ENCODE data around the gene FLCN.
"Not testable (repeated sequence)": the region's sequence is repeated elsewhere in the genome, so short reads cannot be mapped to it uniquely, and the experiment has no call there.

FLCN gene

DNA sequence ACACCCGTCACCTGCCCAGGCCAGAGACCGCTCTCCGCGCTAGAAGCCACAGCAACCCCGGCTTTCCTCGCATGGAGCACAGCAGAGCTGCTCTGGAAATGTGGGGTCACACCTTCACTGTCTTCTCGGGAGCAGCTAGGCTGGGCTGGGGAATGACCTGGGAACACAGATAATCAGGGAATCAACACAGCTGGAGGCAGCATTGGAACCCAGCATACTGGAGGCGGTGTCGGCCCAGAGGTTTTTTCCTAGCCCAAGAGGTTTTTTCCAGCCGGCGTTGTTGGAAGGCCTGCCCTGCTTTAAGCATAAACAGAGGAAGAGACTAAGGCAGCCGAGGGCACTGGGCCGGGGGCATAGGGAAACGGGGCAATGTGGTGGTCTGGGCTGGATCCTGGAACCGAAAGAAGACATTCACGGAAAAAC, 30.0 kb downstream of the FLCN start:
- no peak for DNase-seq

GRCh38 chr17:17206124-17206912, 30.6 kb downstream of the FLCN start, which contains the start of gene PLD6:
Gene PLD6 (minus strand): TSS chr17:17206333. CDS start chr17:17206286, 47 bp downstream.
- DNase-seq, result peak; percentile 86 to 92 (median 88)

DNA sequence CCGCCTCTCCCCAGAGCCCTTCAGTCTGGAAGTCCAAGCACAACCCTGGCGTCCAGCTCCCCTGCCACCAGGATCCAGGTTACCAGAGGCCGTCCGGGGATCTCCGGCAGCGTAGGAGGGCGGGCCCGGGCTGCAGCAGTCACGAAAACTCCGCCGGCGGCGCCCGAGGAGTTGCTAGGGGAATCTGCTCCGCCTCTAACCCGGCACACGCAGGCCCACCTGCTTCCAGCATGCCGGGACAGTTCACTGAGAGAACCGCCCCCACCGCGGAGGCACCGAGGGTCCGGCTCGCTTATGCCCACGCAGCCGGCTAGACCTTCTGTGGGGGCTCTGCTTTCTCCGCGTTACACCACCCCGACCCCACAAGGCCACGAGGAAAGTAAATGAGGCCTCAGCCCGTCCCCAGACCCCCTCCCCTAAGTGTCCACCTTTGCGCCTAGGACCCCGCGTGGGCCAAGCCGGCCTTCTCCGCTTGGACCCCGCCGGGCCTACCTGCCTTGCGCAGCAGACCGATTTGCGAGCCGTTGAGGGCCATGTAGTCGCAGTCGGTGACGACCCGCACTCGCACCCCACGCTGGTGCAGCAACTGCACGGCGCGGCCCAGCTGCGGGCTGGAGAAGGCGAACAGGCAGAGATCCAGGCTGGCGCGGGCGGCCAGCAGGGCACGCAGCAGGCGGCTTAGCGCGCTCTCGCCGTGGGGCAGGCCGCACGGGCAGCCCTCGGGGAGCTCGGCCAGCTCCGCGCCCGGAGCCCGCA, 31.4 kb downstream of the FLCN start:
- DNase-seq, result peak; percentile 51 to 71 (median 58)

DNA sequence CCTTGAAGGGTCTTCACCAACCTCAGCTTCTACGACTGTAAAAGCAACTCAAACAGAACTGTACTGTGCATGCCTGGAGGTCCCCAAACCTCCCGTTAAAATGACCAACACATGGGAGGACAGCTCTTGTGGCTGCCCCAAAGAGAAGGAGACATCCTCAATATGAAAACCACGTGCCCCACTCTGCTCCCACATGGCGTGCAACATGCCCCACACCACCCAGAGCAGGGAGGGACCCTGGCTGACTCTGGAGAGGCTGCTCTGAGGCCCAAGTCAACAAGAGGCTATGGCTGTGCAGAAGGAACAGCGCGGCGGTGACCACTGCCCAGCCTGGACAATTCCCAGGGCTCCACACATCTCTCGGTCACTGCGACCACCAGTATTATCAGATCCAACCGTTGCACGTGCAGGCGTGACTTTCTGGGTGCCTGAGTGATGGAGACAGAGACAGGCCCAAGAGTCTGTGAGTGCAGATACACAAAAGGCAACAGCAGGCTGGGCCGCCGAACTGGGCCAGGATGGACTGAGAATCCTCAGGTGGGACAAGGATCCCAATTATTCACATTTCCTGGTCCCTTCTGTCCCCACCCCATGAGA, 32.2 kb downstream of the FLCN start:
- no peak for DNase-seq

- DNase-seq, result peak in 3 of 4 experiments; percentile 2 to 17 (median 5)
Observed at GRCh38 chr17:17204041-17204591, 32.9 kb downstream of the FLCN start.

DNA sequence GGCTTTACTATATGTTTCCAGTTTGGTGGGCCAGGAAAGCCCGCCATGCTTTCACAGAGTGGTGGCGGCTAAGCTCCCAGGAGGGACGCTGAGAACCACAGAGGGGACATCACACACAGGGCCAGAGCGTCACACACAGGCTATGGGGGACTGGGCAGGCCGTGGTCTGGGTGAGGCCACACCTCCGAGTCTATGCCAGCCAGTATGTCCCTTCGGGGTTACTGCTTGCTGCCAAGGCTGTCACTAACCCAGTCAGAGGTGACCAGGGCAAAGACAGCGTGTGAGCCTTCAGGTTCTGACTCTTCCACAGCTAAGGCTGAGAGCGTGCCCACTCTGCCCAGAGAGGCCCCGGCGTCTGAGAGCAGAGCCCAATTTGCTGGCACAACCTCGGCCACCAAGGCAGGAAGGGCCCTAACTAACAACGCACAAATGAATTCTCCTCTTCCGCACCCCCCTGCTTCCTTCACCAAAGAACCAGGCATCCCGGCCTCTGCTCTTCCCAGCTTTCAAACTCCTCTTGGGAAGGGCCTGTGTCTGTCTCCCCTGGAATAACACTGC, 33.7 kb downstream of the FLCN start:
- DNase-seq, result no peak

DNA sequence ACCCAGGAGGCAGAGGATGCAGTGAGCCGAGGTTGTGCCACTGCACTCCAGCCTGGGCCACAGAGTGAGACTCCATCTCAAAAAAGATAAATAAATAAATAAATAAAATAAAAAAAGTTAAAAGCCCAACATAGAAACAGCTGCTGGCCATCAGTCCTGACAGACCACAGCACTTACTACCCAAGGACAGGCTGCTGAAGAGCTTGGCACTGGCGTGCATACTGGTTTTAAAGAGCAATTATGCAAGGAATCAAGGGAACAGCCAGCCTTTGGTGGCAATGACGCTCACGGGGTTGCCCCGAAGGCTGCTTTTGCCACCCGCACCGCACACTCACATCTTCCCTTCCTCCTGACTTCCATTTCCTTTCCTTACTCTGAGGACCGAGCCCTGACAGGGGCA, 35.1 kb downstream of the FLCN start:
- no peak for DNase-seq

DNA sequence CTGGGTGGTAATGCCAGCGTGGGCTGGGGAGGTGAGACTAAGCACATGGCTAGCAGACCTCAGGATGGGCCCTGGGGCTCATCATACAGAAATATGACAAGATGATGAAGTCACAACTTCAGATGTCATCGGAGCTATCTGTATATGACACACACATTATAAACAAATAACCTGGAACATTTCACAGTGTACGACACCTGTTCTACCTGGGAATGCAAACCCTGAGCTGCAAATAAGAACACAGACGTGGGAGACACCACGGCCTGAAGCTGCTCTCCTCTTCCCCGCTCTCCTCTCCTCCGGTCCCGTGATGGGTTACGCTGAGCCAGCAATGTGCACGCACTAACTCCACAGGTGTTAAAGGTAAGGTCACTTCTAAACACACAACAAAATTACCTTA, 35.7 kb downstream of the FLCN start:
- DNase-seq, result no peak

- no peak for DNase-seq
Observed at GRCh38 chr17:17200831-17201230, 36.1 kb downstream of the FLCN start.

DNA sequence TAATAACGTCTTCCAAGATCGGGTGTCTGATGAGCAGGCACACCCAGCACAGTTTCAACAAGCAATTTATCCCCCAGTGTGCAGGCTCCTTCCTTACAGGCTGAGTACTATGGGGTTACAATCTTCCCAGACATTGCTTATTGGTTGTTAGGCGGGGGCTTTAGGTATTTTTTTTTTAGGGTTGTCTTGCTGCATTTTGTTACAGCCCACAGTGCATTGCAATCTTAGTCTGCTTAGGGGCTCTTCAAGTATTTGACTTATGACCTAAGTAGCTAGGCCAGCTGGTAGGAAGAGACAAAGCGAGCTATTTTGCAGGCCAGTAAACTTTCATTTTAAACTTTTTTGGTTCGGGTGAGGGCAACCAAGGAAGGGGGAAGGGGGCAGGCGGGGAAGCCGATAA, 36.7 kb downstream of the FLCN start:
- DNase-seq, result no peak

- no peak for DNase-seq
Observed at GRCh38 chr17:17198281-17198680, 38.7 kb downstream of the FLCN start.

DNA sequence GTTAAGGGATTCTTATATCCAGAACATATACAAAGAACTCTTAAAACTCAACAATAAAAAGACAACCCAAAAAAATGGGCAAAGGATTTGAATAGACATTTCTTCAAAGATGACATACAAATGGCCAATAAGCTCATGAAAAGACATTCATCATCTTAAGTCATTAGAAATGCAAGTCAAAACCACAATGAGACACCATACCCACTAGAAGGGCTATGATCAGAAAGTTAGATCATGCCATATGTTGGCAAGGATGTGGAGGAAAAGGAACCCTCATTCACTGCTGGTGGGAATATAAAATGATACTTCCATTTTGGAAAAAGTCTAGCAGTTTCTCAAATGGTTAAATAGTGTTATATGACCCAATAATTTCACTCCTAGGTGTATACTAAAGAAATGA, 40.2 kb downstream of the FLCN start:
- DNase-seq, result no peak

DNA sequence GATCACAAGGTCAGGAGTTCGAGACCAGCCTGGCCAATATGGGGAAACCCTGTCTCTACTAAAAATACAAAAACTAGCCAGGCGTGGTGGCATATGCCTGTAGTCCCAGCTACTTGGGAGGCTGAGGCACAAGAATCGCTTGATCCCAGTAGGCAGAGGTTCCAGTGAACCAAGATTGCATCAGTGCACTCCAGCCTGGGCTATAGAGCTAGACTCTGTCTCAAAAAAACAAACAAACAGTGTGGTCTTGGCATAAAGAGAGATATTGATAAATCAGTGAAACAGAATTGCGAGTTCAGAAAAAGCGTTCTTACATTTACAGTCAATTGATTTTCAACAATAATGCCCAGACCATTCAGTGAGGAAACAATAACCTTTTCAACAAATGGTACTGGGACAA, 41.5 kb downstream of the FLCN start:
- not testable (repeated sequence) for DNase-seq

DNA sequence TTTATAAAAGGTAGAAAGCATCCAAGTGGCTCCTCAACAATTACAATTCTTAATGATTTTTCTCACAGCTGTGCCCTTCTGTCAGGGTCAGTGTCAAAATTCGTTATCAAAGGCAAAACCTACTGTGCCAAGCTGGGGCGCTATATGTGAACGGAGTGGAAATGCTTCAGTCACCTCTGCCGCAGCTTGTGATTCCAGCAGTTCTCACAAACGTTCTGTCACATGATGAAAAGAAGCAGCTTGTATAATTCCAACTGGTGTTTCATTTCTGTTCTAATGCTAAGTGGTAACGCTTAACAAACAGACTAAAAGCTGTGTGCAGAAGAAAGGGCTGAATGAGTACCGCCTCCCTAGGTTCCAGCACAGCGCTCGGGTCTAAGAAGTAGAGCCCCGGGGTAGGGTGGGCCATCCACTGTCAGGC, 45.0 kb downstream of the FLCN start:
- no peak for DNase-seq

DNA sequence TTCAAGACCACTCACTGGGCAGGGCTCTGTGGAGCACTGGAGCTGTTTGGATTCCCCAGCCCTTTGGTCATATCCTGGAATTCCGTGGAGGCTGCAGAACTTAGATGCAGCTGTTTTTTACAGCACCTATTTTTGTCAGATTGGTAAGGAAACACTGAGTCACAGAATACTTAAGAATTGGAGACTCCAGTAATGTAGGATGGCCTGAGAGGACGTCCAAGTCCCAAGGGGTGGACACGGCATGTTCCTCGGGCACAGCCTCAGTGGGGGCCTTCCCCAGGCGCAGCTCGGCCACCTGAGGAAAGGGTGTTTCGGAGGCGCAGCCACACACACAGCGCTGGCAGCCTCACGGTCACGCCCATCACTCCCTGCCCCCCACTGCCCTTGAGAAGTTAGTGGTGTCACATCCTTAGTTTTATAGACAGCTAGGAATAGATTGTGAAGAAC, 45.6 kb downstream of the FLCN start:
- no peak for DNase-seq

DNA sequence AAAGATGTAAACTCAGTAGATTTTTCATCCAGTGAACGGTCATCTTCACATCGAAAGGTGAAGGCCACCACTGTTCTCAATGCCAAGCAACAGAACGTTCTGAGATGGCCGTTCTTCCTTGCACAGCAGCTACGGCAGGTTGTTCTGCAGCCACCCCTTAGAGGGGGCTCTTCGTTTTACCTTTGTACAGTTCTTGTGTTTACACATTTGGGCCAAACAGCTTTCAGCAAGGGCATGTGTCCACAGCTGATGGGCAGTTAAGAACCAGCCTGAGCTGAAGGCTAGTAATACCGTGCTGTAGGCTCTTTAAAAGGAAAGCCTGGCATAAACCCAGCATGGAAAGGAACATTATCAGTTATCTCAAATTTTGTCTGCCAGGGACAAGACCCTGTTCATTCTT, 46.8 kb downstream of the FLCN start:
- no peak for DNase-seq

GRCh38 chr17:17189559-17189958, 47.4 kb downstream of the FLCN start:
- no peak for DNase-seq

DNA sequence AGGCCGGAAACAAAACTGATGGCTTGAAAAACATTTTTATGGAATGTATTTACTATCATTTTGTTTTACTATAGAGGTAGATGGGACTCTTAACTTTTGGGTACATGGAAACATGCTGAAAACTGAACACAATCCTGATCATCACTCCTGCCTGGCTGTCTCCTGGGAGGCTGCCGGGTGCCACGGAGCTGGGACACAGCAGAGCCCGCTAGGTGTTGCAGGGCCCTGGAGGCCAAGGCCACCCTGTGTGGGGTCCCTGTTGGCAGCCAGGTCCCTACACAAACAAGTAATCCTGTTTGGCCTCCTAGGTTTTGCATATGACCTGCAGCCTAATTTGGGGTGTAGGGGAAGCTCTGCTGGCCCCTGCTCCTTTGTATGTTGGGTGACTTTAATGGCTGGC, 48.4 kb downstream of the FLCN start:
- DNase-seq, result no peak

DNA sequence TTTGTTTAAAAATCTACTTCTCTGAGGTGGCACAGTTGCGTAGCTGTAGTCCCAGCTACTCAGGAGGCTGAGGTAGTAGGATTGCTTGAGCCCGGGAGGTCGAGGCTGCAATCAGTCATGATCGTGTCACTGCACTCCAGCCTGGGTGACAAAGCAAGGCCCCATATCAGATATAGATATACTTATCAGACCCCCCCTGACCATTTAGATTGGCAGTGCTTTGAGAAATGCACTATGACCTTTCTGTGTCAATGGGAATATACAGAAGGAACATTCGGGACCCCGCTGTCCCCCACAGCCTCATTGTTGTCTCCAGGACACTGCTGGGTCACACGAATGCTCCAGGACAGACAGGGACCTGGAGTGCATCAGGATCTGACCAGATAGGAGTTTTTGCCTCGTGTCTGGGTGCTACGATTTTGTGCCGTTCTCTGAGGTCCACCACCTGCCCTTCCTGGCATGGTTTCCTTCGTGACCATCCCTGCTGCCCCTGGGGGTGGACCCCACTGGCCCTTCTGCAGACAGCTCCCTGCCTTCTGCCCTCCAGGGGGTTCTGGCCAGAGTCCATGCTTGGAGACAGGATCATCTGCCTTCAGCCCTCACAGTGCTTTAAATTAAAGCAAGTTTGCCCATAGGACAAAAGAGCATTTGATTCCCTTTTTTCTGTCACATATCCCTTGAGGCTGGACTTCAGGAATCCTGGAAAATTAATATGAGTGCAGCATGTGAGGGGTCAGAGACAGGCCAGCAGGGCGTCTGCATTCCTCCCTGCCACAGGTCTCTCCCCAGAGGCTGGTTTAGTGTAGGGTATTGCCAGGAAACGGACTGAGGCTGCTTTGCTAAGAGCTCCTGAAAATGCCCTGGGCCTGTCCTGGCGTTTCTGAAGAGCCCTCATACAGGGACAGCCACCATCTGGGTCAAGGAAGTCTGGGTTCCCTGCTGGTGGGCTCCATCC, 50.1 kb downstream of the FLCN start:
- DNase-seq, result no peak

- no peak for DNase-seq
Observed at GRCh38 chr17:17186051-17186450, 50.9 kb downstream of the FLCN start.

- DNase-seq, result not testable (repeated sequence)
Observed at GRCh38 chr17:17184985-17185757, 51.8 kb downstream of the FLCN start.
